Measurements from ENCODE around the gene SRPX2. TPM values are rescaled to one million over a fixed set of nuclear protein-coding genes. Genes with fewer than 3 reads are reported as not detected.

SRPX2 gene
- total RNA-seq, 3 donors from 2014 or later = 15.2 to 61.0 (median 32.6) TPM

DNA sequence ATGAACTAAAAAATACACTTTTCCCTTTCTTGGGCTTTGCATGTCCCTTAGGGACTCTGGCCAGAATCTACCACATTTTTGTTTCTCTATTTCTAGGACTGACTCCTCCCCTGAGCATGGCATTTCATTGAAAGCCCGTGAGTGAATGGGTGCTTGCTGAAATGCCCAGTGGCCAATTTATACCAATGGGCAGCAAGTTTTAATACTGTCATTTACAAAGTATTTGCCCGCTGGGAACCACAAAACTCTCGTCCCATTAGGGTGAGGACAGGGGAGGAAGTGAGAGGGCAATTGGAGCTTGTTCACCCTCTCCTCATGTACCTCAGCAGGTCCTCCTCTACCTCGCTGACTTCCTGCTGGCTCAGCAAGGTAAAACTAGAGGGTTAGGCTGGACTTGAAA is 1.1 kb downstream of the SRPX2 start:
- Histone ChIP-seq H3K27me3 (peaks cover 0 to 65% of the 10 kb centered on the region in 2 donors), H3K4me3 (peak overlapping the region; percentile 34 to 59 (median 34)), H3K27ac (peak overlapping the region; percentile 69 to 79), H3K9me3 (no peaks in the 10 kb centered on the region), H3K36me3 (no peaks in the 10 kb centered on the region), H3K4me1 (no peaks in the 10 kb centered on the region)
- TF ChIP-seq POLR2AphosphoS5 (IDR thresholded peaks at IDR 0.05) (no peak), POLR2A (IDR thresholded peaks at IDR 0.05) (no peak)
- TF ChIP-seq, protein P1, sequence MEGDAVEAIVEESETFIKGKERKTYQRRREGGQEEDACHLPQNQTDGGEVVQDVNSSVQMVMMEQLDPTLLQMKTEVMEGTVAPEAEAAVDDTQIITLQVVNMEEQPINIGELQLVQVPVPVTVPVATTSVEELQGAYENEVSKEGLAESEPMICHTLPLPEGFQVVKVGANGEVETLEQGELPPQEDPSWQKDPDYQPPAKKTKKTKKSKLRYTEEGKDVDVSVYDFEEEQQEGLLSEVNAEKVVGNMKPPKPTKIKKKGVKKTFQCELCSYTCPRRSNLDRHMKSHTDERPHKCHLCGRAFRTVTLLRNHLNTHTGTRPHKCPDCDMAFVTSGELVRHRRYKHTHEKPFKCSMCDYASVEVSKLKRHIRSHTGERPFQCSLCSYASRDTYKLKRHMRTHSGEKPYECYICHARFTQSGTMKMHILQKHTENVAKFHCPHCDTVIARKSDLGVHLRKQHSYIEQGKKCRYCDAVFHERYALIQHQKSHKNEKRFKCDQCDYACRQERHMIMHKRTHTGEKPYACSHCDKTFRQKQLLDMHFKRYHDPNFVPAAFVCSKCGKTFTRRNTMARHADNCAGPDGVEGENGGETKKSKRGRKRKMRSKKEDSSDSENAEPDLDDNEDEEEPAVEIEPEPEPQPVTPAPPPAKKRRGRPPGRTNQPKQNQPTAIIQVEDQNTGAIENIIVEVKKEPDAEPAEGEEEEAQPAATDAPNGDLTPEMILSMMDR (IDR thresholded peaks at IDR 0.05) = no peak
- intact Hi-C loops (cut with DNase I; ENCODE audit: low total_unique reads) = no loop called here
- no peak for DNase-seq (ENCODE audit: low spot score in 2 of 2)

DNA sequence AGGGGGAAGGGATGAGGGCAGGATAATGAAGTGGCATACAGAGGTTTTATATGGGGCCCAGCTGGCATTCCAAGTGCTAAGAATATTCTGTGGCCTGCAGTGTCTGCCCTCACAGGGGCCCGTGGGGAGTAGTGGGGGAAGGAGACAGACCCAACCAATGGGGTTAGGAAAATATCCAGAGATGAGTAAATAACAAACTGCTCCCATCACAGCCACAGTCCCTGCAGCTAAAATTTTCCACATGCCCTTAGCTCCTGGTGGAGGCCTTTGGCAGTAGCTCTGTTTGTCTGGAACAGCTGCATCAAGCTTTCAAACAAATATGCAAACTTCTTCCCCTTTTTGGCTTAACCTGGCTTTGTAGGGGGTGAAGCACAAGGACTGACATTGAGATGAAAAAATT is 3.1 kb downstream of the SRPX2 start:
- peak overlapping the region in 1 of 3 donors; percentile 4 for H3K4me3 ChIP-seq
- peaks cover 0 to 61% of the 10 kb centered on the region in 2 donors for H3K27me3 ChIP-seq
- H3K9me3 ChIP-seq = no peaks in the 10 kb centered on the region
- intact Hi-C loops (cut with DNase I; ENCODE audit: low total_unique reads) = no loop called here
- H3K4me1 ChIP-seq = no peaks in the 10 kb centered on the region
- no peak for DNase-seq (ENCODE audit: low spot score in 2 of 2)
- peak overlapping the region; percentile 69 to 91 for H3K27ac ChIP-seq
- no peaks in the 10 kb centered on the region for H3K36me3 ChIP-seq
- TF ChIP-seq POLR2A (IDR thresholded peaks at IDR 0.05) = no peak
- no peak for TF ChIP-seq POLR2AphosphoS5 (IDR thresholded peaks at IDR 0.05)
- TF ChIP-seq, protein P1 (IDR thresholded peaks at IDR 0.05) = no peak

DNA sequence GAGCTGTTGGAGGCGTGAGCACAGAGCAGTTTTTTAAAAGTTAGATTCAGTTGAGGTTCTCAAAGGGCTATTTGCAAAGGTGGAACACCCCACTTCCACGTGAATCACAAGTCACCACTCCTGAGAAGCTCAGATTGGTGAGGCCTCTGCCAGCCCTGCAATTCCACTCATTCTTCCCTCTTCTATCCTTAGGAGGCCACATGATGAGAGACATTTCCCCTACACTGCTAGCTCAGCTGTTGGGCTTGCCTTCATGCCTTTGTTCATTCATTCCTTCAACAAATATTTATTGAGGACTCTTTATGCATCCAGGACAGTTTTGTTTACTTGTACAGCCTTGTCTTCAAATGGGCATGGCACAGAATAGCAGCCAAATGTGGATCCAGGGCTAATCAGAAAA is 3.7 kb downstream of the SRPX2 start:
- Histone ChIP-seq H3K36me3 (no peaks in the 10 kb centered on the region), H3K27me3 (peaks cover 0 to 56% of the 10 kb centered on the region in 2 donors), H3K4me1 (no peaks in the 10 kb centered on the region), H3K9me3 (no peaks in the 10 kb centered on the region), H3K4me3 (peak overlapping the region in 1 of 3 donors; percentile 4), H3K27ac (peak overlapping the region; percentile 69 to 91)
- no peak for DNase-seq (ENCODE audit: low spot score in 2 of 2)
- no peak for TF ChIP-seq POLR2A (IDR thresholded peaks at IDR 0.05)
- TF ChIP-seq, protein P1 (IDR thresholded peaks at IDR 0.05) = no peak
- no peak for TF ChIP-seq POLR2AphosphoS5 (IDR thresholded peaks at IDR 0.05)
- intact Hi-C loops (cut with DNase I; ENCODE audit: low total_unique reads) = no loop called here

DNA sequence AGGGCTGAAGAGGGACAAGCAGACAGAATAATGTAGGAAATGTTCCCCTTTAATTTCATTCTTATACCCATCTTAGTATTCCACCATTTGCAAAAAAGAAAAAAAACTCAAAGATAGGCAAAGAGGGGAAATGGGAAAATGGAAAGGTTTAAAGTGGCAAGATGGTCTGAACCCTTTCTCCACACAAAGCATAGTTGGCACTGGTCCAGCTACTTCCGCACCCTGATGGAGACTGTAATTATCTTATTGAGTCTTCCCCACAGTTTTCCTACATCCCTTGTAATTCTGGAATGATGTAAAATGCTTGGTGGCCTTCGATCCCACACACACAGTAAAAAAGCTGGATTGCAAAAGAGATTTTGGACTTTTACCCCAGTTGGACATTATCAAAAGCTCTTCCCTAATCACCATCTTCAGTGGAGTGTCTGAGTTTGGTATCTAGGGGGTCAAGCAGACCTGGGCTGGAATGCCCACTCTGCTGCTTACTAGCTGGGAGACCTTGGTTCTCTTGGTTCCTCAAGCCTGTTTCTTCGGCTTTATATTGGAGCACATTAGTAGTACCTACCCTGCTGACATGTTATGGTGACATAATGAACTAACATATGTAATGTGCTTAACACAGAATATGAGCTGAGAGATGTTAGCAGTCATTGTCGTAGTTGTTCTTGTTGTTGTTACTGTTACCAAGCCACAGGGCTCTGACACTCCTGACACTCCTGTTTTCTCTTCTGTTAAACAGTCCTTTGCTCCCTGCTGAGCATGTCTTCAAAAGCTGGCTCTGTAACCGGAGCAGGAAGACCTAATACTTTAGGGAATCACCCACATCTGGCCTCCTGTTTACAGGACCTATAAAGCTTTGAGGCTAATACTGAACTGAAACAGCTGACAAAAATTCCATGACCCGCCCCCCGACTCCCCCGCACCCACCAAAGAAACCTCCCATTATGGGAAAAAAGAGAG is 4.7 kb downstream of the SRPX2 start:
- H3K27me3 ChIP-seq = peaks cover 0 to 50% of the 10 kb centered on the region in 2 donors
- no peak for TF ChIP-seq POLR2A (IDR thresholded peaks at IDR 0.05)
- no peak for TF ChIP-seq POLR2AphosphoS5 (IDR thresholded peaks at IDR 0.05)
- TF ChIP-seq, protein P1 (IDR thresholded peaks at IDR 0.05) = no peak
- H3K4me1 ChIP-seq = no peaks in the 10 kb centered on the region
- intact Hi-C loops (cut with DNase I; ENCODE audit: low total_unique reads) = no loop called here
- peak overlapping the region; percentile 69 to 91 for H3K27ac ChIP-seq
- H3K9me3 ChIP-seq = no peaks in the 10 kb centered on the region
- peak overlapping the region in 1 of 3 donors; percentile 1 for H3K4me3 ChIP-seq
- H3K36me3 ChIP-seq = no peaks in the 10 kb centered on the region
- no peak for DNase-seq (ENCODE audit: low spot score in 2 of 2)
